GM12801 (cell line): ENCODE data around the gene TNS3.

Experiments
- CTCF ChIP-seq: IDR thresholded peaks from one replicate; pipeline ENCODE4 v1.5.1; 2011; ENCODE audit warnings: control low read depth; ENCODE audit not compliant: insufficient read length; ENCODE audit errors: extremely low read depth

The TNS3 gene

GRCh38 chr7:47342296-47343060 is 239.4 kb downstream of the TNS3 start:
- TF ChIP-seq CTCF: no peak

- TF ChIP-seq CTCF: no peak
These were observed 241.4 kb downstream of the TNS3 start for GRCh38 chr7:47340517-47340916.

GRCh38 chr7:47338026-47338425 is 243.9 kb downstream of the TNS3 start:
- no peak for TF ChIP-seq CTCF

- TF ChIP-seq CTCF: no peak
These were observed 244.4 kb downstream of the TNS3 start for GRCh38 chr7:47337531-47337930.

- TF ChIP-seq CTCF: no peak
These were observed 245.2 kb downstream of the TNS3 start for GRCh38 chr7:47336472-47337425.

GRCh38 chr7:47335557-47336471 is 246.1 kb downstream of the TNS3 start:
- TF ChIP-seq CTCF: no peak
